ENCODE data around the gene FBXW7. TPM values are rescaled to one million over a fixed set of nuclear protein-coding genes. Genes with fewer than 3 reads are reported as not detected.
A peak's percentile ranks its signal among the peaks of the same experiment; 100 is the strongest.
"Not testable (repeated sequence)": the region's sequence is repeated elsewhere in the genome, so short reads cannot be mapped to it uniquely, and the experiment has no call there.

FBXW7 gene
- 15.9 TPM for total RNA-seq

GRCh38 chr4:152535903-152536544, at the start of gene FBXW7:
Gene FBXW7 (minus strand): TSS chr4:152536092. CDS start chr4:152411803, 124,289 bp downstream.
- peak; percentile 99 to 100 (median 100) for DNase-seq (ENCODE audit: low read depth in 2 of 3, low spot score in 2 of 3)

- DNase-seq (ENCODE audit: low read depth in 2 of 3, low spot score in 2 of 3) = no peak
Observed at GRCh38 chr4:152585023-152585441, 49.1 kb upstream of the FBXW7 start.

- no peak for DNase-seq (ENCODE audit: low read depth in 2 of 3, low spot score in 2 of 3)
Observed at GRCh38 chr4:152581536-152582160, 45.8 kb upstream of the FBXW7 start.

GRCh38 chr4:152579916-152580315, 44.0 kb upstream of the FBXW7 start:
- DNase-seq (ENCODE audit: low read depth in 2 of 3, low spot score in 2 of 3) = no peak

GRCh38 chr4:152579107-152579764, 43.3 kb upstream of the FBXW7 start:
- DNase-seq (ENCODE audit: low read depth in 2 of 3, low spot score in 2 of 3) = no peak

- no peak for DNase-seq (ENCODE audit: low read depth in 2 of 3, low spot score in 2 of 3)
Observed at GRCh38 chr4:152578670-152579069, 42.8 kb upstream of the FBXW7 start.

- no peak for DNase-seq (ENCODE audit: low read depth in 2 of 3, low spot score in 2 of 3)
Observed at GRCh38 chr4:152577708-152578396, 42.0 kb upstream of the FBXW7 start.

GRCh38 chr4:152575533-152575932, 39.6 kb upstream of the FBXW7 start:
- DNase-seq (ENCODE audit: low read depth in 2 of 3, low spot score in 2 of 3) = no peak

- DNase-seq (ENCODE audit: low read depth in 2 of 3, low spot score in 2 of 3) = no peak
Observed at GRCh38 chr4:152573861-152574260, 38.0 kb upstream of the FBXW7 start.

- DNase-seq (ENCODE audit: low read depth in 2 of 3, low spot score in 2 of 3) = no peak
Observed at GRCh38 chr4:152572417-152573086, 36.7 kb upstream of the FBXW7 start.

GRCh38 chr4:152571770-152572169, 35.9 kb upstream of the FBXW7 start:
- no peak for DNase-seq (ENCODE audit: low read depth in 2 of 3, low spot score in 2 of 3)

- DNase-seq (ENCODE audit: low read depth in 2 of 3, low spot score in 2 of 3) = no peak
Observed at GRCh38 chr4:152571296-152571695, 35.4 kb upstream of the FBXW7 start.

GRCh38 chr4:152565333-152565732, 29.4 kb upstream of the FBXW7 start:
- no peak for DNase-seq (ENCODE audit: low read depth in 2 of 3, low spot score in 2 of 3)

- no peak for DNase-seq (ENCODE audit: low read depth in 2 of 3, low spot score in 2 of 3)
Observed at GRCh38 chr4:152564336-152564735, 28.4 kb upstream of the FBXW7 start.

- no peak for DNase-seq (ENCODE audit: low read depth in 2 of 3, low spot score in 2 of 3)
Observed at GRCh38 chr4:152563209-152563608, 27.3 kb upstream of the FBXW7 start.

GRCh38 chr4:152559641-152560040, 23.7 kb upstream of the FBXW7 start:
- no peak for DNase-seq (ENCODE audit: low read depth in 2 of 3, low spot score in 2 of 3)

GRCh38 chr4:152558396-152558795, 22.5 kb upstream of the FBXW7 start:
- DNase-seq (ENCODE audit: low read depth in 2 of 3, low spot score in 2 of 3) = no peak

- DNase-seq (ENCODE audit: low read depth in 2 of 3, low spot score in 2 of 3) = no peak
Observed at GRCh38 chr4:152556834-152557233, 20.9 kb upstream of the FBXW7 start.

GRCh38 chr4:152556283-152556682, 20.4 kb upstream of the FBXW7 start:
- no peak for DNase-seq (ENCODE audit: low read depth in 2 of 3, low spot score in 2 of 3)

GRCh38 chr4:152554742-152555141, 18.9 kb upstream of the FBXW7 start:
- DNase-seq (ENCODE audit: low read depth in 2 of 3, low spot score in 2 of 3) = no peak

- DNase-seq (ENCODE audit: low read depth in 2 of 3, low spot score in 2 of 3) = not testable (repeated sequence)
Observed at GRCh38 chr4:152550687-152551086, 14.8 kb upstream of the FBXW7 start.

Measured in hematopoietic multipotent progenitor cell (in vitro differentiated cells).